H1 (cell line): ENCODE data around the gene LYAR. TPM values are rescaled to one million over a fixed set of nuclear protein-coding genes. Genes with fewer than 3 reads are reported as not detected.

Experiments used
- ASH2L ChIP-seq: fragments of 200-600, 300-600 bp; sonication (generic); IDR thresholded peaks from one replicate; pipeline ENCODE4 v1.7.1; 2017; ENCODE audit warnings: low read length
- BCL11A ChIP-seq, 2 experiments: IDR thresholded peaks; one replicate each; pipeline ENCODE4 v1.6.1; 2011; ENCODE audit warnings: low read depth in 2 of 2, low read length in 2 of 2, mild to moderate bottlenecking in 2 of 2
- CHD7 ChIP-seq: fragments of 300-600 bp; sonication (generic); IDR thresholded peaks from 2 replicates; pipeline ENCODE4 v1.7.1; 2012; ENCODE audit warnings: low read length, moderate library complexity, mild to moderate bottlenecking, inconsistent platforms; ENCODE audit not compliant: insufficient replicate concordance
- HDAC2 ChIP-seq, 2 experiments: fragments of 300-600 bp in 1 of 2; sonication (generic) in 1 of 2; IDR thresholded peaks; 2 replicates each; pipeline ENCODE4 v1.6.1; 2011 to 2012; ENCODE audit warnings: low read depth in 2 of 2, low read length in 2 of 2, mild to moderate bottlenecking in 2 of 2, moderate library complexity in 2 of 2, borderline replicate concordance in 1 of 2, inconsistent platforms in 1 of 2
- PHF8 ChIP-seq: fragments of 200-600 bp; sonication (generic); conservative IDR thresholded peaks from 2 replicates; pipeline ENCODE4 v1.7.1; 2012; ENCODE audit warnings: low read depth, mild to moderate bottlenecking, inconsistent platforms, low read length, moderate library complexity
- SP1 ChIP-seq: IDR thresholded peaks from 2 replicates; pipeline ENCODE4 v1.6.1; 2011; ENCODE audit warnings: low read depth, low read length
- SP4 ChIP-seq: IDR thresholded peaks from 2 replicates; pipeline ENCODE4 v1.6.1; 2012; ENCODE audit warnings: low read length, inconsistent platforms
- SRF ChIP-seq: IDR thresholded peaks from 2 replicates; pipeline ENCODE4 v1.6.1; 2011; ENCODE audit warnings: mild to moderate bottlenecking, low read depth, low read length, moderate library complexity
- TAF7 ChIP-seq: optimal IDR thresholded peaks from 2 replicates; pipeline ENCODE3; 2011; ENCODE audit warnings: low read depth, mild to moderate bottlenecking, inconsistent platforms, low read length, moderate library complexity, borderline replicate concordance
- YY1 ChIP-seq: IDR thresholded peaks from 2 replicates; pipeline ENCODE4 v1.6.1; 2011; ENCODE audit warnings: low read depth, mild to moderate bottlenecking, low read length
- polyA plus RNA-seq, 7 experiments: library from polyadenylated mRNA; depleted of rRNA in 3 of 7; stranded (reverse) in 5 of 7; unstranded in 2 of 7; fragments of >200 nt in 5 of 7; fragments of 200-250 nt in 2 of 7; gene quantifications; 1 replicate in 5 of 7; 2 replicates in 1 of 7; 4 replicates in 1 of 7; pipeline versions ENCODE4 v1.2.1 to v1.2.3, GENCODE V29; 2011 to 2013; ENCODE audit warnings: missing spikeins in 2 of 7, mixed read lengths in 2 of 7
- total RNA-seq: library from RNA; stranded (reverse); fragmentation: NEBNext Ultra II Directional; extraction: Animal tissue kit (Norgen Biotek cat#: 25700); gene quantifications from 2 replicates; pipeline ENCODE4 v1.2.1, GENCODE V29; 2021

Gene LYAR
- total and polyA plus RNA-seq, 2 of the 8 experiments (the other 6 are each of a cell fraction or from before 2014, with no cell fraction given): 6.5 to 46.9 TPM

- TF ChIP-seq CHD7: no peak
- TF ChIP-seq TAF7: peak; percentile 84
- TF ChIP-seq SP1: peak; percentile 80; the same call in 1 of the 2 replicates
- TF ChIP-seq BCL11A (IDR thresholded peaks at IDR 0.05; ENCODE audit: low read depth in 2 of 2, low read length in 2 of 2): no peak
- peak; percentile 94 for TF ChIP-seq YY1
- TF ChIP-seq PHF8: peak; percentile 98
- peak; percentile 93 for TF ChIP-seq ASH2L
- TF ChIP-seq SRF: peak; percentile 53; the same call in 1 of the 2 replicates
- TF ChIP-seq SP4: peak; percentile 79; the same call in 1 of the 2 replicates
- no peak for TF ChIP-seq HDAC2 (IDR thresholded peaks at IDR 0.05; ENCODE audit: borderline replicate concordance in 1 of 2, low read depth in 2 of 2, low read length in 2 of 2)
Measured at GRCh38 chr4:4248029-4248884, 41.7 kb downstream of the LYAR start, which contains the start of gene TMEM128 (continued).
